HL-60/S4 treated with retinoic acid at 250 ng/mL for 4 days and 3 days (cell line): ENCODE measurements around the gene FAF1.

Experiments
- in situ Hi-C: fragments of 300-500 bp; cut with MboI; formaldehyde crosslinking; loops from 2 replicates; pipeline ENCODE4 v1.7.0; 2022; ENCODE audit warnings: low sequenced_read_pairs

FAF1 gene

GRCh38 chr1:50978144-50978851, 18.2 kb upstream of the FAF1 start:
- in situ Hi-C loops = no loop called here

- in situ Hi-C loops = no loop called here
Observed at GRCh38 chr1:50977575-50978143, 17.6 kb upstream of the FAF1 start.

GRCh38 chr1:50976890-50977574, 17.0 kb upstream of the FAF1 start:
- in situ Hi-C loops = no loop called here

GRCh38 chr1:50976111-50976889, 16.2 kb upstream of the FAF1 start:
- in situ Hi-C loops = no loop called here

- in situ Hi-C loops = no loop called here
Observed at GRCh38 chr1:50975436-50975835, 15.4 kb upstream of the FAF1 start.

GRCh38 chr1:50974618-50974935, 14.5 kb upstream of the FAF1 start:
- in situ Hi-C loops = no loop called here

- in situ Hi-C loops = no loop called here
Observed at GRCh38 chr1:50973875-50974617, 14.0 kb upstream of the FAF1 start.

- in situ Hi-C loops = no loop called here
Observed at GRCh38 chr1:50973255-50973654, 13.2 kb upstream of the FAF1 start.

GRCh38 chr1:50972766-50973165, 12.7 kb upstream of the FAF1 start:
- in situ Hi-C loops = no loop called here

GRCh38 chr1:50971748-50972305, 11.8 kb upstream of the FAF1 start:
- in situ Hi-C loops = no loop called here

GRCh38 chr1:50970931-50971582, 11.0 kb upstream of the FAF1 start:
- in situ Hi-C loops = no loop called here

- in situ Hi-C loops = no loop called here
Observed at GRCh38 chr1:50970509-50970887, 10.4 kb upstream of the FAF1 start.

- in situ Hi-C loops = no loop called here
Observed at GRCh38 chr1:50969611-50970508, 9.8 kb upstream of the FAF1 start, which contains the start of gene CDKN2C. Gene CDKN2C, plus strand, starts transcription at chr1:50970245. Its CDS starts 124 bp downstream, at chr1:50970369.

- in situ Hi-C loops = no loop called here
Observed at GRCh38 chr1:50968821-50969610, 8.9 kb upstream of the FAF1 start.

GRCh38 chr1:50968158-50968820, 8.2 kb upstream of the FAF1 start:
- in situ Hi-C loops = no loop called here

GRCh38 chr1:50967416-50968157, 7.5 kb upstream of the FAF1 start:
- in situ Hi-C loops = no loop called here

GRCh38 chr1:50966991-50967390, 6.9 kb upstream of the FAF1 start:
- in situ Hi-C loops = no loop called here
